ENCODE data around the gene STXBP6. TPM values are rescaled to one million over a fixed set of nuclear protein-coding genes. Genes with fewer than 3 reads are reported as not detected.

Gene STXBP6
- total RNA-seq, 1 experiment from 2014 or later: 6.4 TPM

DNA sequence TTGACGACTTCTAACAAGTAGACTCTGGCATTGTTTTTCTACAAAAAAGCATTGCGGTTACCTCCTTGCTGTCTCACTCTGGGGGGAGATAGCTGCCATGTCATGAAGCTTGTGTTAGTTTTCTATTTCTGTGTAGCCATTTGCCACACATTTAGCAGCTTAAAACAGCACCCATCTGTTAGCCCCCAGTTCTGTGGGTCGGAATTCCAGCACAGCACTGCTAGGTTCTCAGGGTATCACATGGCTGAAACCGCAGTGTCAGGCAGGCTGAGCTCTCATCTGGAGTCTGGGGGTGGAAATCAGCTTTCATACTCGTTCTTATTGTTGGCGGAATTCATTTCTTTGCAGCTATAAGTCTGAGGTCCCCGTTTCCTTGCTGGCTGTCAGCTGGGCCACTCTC is 19.9 kb upstream of the STXBP6 start:
- Histone ChIP-seq H3K4me3 (no peak overlapping the region), H3K27ac (no peak overlapping the region), H3K9me3 (replicated peaks) (no peaks in the 10 kb centered on the region), H3K27me3 (replicated peaks) (no peaks in the 10 kb centered on the region), H3K36me3 (no peaks in the 10 kb centered on the region), H3K4me1 (replicated peaks) (no peaks in the 10 kb centered on the region)
- no peak for DNase-seq (ENCODE audit: low read depth in 1 of 2, low spot score in 2 of 2)

GRCh38 chr14:25067600-25067999 is 17.7 kb upstream of the STXBP6 start:
- H3K27me3 ChIP-seq (replicated peaks): no peaks in the 10 kb centered on the region
- no peaks in the 10 kb centered on the region for H3K9me3 ChIP-seq (replicated peaks)

GRCh38 chr14:25062022-25062321 is 12.0 kb upstream of the STXBP6 start:
- no peak overlapping the region for H3K4me3 ChIP-seq
- H3K9me3 ChIP-seq (replicated peaks): no peaks in the 10 kb centered on the region
- DNase-seq (ENCODE audit: low read depth in 1 of 2, low spot score in 2 of 2): no peak
- H3K4me1 ChIP-seq (replicated peaks): no peaks in the 10 kb centered on the region
- H3K27ac ChIP-seq: no peak overlapping the region
- H3K27me3 ChIP-seq (replicated peaks): no peaks in the 10 kb centered on the region
- H3K36me3 ChIP-seq: no peaks in the 10 kb centered on the region

More at GRCh38 chr14:25067600-25067999, 17.7 kb upstream of the STXBP6 start:
- Histone ChIP-seq H3K4me1 (replicated peaks) (no peaks in the 10 kb centered on the region), H3K36me3 (no peaks in the 10 kb centered on the region), H3K4me3 (no peak overlapping the region), H3K27ac (no peak overlapping the region)
- DNase-seq (ENCODE audit: low read depth in 1 of 2, low spot score in 2 of 2): no peak

DNA sequence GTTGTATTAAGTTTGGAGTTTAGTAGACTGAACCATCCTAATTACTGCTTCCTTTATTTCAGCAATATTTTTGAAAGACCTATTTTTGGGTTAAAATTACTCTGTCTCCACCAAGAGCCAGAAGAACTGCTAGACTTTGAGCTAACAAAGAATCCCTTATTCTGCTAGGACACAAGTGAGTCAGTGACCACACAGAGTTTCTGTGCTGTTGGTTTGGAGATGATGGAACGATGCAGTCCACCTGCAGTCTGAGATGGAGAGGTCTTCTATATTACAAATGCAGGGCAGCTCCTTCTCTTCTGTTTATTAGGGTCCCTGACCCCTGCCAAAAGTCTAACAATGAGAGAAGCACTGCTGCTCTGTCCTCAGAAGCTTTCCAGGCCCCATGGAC is 6.7 kb upstream of the STXBP6 start:
- Histone ChIP-seq H3K27ac (no peak overlapping the region), H3K36me3 (no peaks in the 10 kb centered on the region)

GRCh38 chr14:25055992-25056687 is 6.2 kb upstream of the STXBP6 start:
- no peak for DNase-seq (ENCODE audit: low read depth in 1 of 2, low spot score in 2 of 2)
- Histone ChIP-seq H3K27ac (no peak overlapping the region), H3K4me1 (replicated peaks) (no peaks in the 10 kb centered on the region)

More for the DNA sequence above, 6.7 kb upstream of the STXBP6 start:
- no peaks in the 10 kb centered on the region for H3K9me3 ChIP-seq (replicated peaks)
- DNase-seq (ENCODE audit: low read depth in 1 of 2, low spot score in 2 of 2): no peak
- no peak overlapping the region for H3K4me3 ChIP-seq
- no peaks in the 10 kb centered on the region for H3K4me1 ChIP-seq (replicated peaks)
- H3K27me3 ChIP-seq (replicated peaks): peaks cover 20% of the 10 kb centered on the region

DNA sequence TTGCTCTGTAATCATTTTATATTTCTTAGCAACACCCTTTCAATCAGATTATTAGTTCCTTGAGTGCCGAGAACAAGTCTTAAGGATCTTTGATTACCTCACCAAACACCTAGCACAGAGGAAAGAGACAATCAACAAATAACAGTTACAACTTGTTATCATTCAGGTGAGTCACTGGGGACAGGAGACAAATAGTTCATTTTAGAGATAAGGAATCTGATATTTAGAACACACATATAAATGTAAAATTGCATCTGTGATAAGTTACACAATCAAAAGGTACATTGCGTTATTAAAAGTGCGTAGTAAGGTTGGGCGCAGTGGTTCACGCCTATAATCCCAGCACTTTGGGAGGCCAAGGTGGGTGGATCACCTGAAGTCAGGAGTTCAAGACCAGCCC is 5.1 kb upstream of the STXBP6 start:
- Histone ChIP-seq H3K27ac (no peak overlapping the region), H3K4me3 (no peak overlapping the region), H3K27me3 (replicated peaks) (peaks cover 37% of the 10 kb centered on the region), H3K36me3 (no peaks in the 10 kb centered on the region), H3K4me1 (replicated peaks) (peaks cover 2% of the 10 kb centered on the region), H3K9me3 (replicated peaks) (no peaks in the 10 kb centered on the region)
- no peak for DNase-seq (ENCODE audit: low read depth in 1 of 2, low spot score in 2 of 2)

More at GRCh38 chr14:25055992-25056687, 6.2 kb upstream of the STXBP6 start:
- H3K36me3 ChIP-seq: no peaks in the 10 kb centered on the region
- peaks cover 25% of the 10 kb centered on the region for H3K27me3 ChIP-seq (replicated peaks)
- H3K9me3 ChIP-seq (replicated peaks): no peaks in the 10 kb centered on the region
- no peak overlapping the region for H3K4me3 ChIP-seq

DNA sequence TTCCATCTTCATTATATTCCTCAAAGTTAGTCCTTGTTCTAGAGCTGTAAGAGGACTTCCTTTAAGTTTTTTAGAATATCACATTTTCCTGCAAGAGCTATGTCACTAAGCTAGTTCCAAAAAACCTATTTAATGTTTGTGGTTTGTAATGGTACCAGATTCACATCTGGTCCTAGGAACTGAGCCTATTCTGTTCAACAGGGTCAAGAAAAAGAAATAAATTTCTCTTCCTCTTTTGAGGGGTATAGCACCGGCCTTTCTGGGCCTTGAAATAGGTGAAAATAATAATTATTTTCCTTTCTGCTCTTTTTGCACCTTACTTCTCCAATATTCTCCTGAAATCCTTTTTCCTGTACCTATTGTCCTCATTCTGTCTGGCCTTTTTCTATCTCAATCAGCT is 3.6 kb upstream of the STXBP6 start:
- Histone ChIP-seq H3K36me3 (no peaks in the 10 kb centered on the region), H3K27ac (no peak overlapping the region), H3K27me3 (replicated peaks) (peaks cover 51% of the 10 kb centered on the region), H3K4me1 (replicated peaks) (peaks cover 10% of the 10 kb centered on the region), H3K4me3 (no peak overlapping the region), H3K9me3 (replicated peaks) (no peaks in the 10 kb centered on the region; the same call in 1 of the 2 replicates)
- DNase-seq (ENCODE audit: low read depth in 1 of 2, low spot score in 2 of 2): no peak

DNA sequence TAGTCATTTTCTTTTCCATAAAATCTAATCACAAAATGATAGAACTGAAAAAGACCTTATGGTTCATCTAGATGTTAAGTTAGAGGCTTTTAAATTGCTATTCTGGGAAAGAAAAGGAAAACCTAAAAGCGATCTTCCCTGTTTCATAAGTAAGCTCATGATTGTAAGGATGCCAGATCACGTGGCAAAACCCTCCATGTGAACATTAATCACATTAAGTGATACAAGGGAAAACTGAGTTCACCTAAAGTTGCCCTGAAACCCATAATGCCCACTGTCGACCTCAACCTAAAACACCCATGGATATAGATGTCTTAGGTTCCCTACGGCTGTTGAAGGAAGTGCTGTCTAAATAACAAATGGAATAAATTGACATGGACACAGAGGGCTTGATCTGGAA is 3.0 kb upstream of the STXBP6 start:
- Histone ChIP-seq H3K36me3 (no peaks in the 10 kb centered on the region), H3K4me3 (no peak overlapping the region), H3K4me1 (replicated peaks) (peaks cover 10% of the 10 kb centered on the region), H3K9me3 (replicated peaks) (no peaks in the 10 kb centered on the region; the same call in 1 of the 2 replicates), H3K27me3 (replicated peaks) (peaks cover 57% of the 10 kb centered on the region), H3K27ac (no peak overlapping the region)
- DNase-seq (ENCODE audit: low read depth in 1 of 2, low spot score in 2 of 2): no peak

DNA sequence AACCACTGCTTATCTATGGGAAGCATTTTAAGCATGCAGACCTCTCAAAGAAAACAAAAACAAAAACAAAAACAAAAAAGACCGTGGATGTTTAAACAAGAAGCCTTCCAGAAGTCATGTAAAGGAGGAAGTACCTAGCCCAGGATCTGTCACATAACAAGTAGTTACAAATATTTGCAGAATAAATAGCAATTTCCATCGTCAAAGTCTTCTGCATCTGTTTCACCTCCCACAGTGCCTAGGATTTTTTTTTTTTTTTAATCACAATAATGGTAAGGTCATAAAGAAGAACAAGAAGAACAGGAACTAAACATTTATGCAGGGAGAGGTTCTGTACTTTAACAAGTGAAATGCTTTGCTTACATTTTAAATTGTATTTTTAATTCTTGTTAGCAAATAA is 2.4 kb upstream of the STXBP6 start:
- Histone ChIP-seq H3K36me3 (no peaks in the 10 kb centered on the region), H3K27me3 (replicated peaks) (peaks cover 59% of the 10 kb centered on the region), H3K4me3 (no peak overlapping the region), H3K27ac (no peak overlapping the region), H3K9me3 (replicated peaks) (no peaks in the 10 kb centered on the region; the same call in 1 of the 2 replicates), H3K4me1 (replicated peaks) (peaks cover 10% of the 10 kb centered on the region)
- DNase-seq (ENCODE audit: low read depth in 1 of 2, low spot score in 2 of 2): no peak

- no peaks in the 10 kb centered on the region for H3K36me3 ChIP-seq
- peak overlapping the region; percentile 33 for H3K4me3 ChIP-seq
- peaks cover 64% of the 10 kb centered on the region for H3K27me3 ChIP-seq (replicated peaks)
- H3K9me3 ChIP-seq (replicated peaks): no peaks in the 10 kb centered on the region; the same call in 1 of the 2 replicates
- no peak for DNase-seq (ENCODE audit: low read depth in 1 of 2, low spot score in 2 of 2)
- H3K27ac ChIP-seq: no peak overlapping the region
- H3K4me1 ChIP-seq (replicated peaks): peaks cover 10% of the 10 kb centered on the region
These were observed 563 bp upstream of the STXBP6 start for GRCh38 chr14:25050269-25051150.

DNA sequence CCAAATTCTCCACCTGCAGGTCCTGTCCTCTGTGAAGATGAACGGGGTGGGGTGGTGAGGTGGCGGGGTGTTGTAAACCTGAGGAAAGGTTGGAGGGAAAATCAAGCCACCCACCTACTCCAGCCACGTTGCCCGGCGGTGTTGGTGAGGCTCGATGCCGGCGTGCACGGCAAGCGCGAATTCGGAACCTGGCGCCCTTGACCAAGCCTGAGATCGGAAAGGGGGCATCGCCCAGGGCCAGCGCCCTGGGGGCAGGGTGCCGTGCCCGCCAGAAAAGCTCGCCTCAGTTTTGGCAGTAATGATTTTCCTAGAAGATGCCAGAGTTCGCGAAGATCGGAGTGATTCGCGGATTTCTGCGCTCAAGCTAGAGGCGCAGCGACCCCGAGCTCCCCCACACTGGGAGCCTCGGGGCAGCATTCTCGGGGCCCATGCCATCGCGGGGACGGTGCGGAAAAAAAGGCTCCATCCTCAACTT is 817 bp downstream of the STXBP6 start:
- H3K27ac ChIP-seq: no peak overlapping the region
- no peaks in the 10 kb centered on the region for H3K36me3 ChIP-seq
- no peak for DNase-seq (ENCODE audit: low read depth in 1 of 2, low spot score in 2 of 2)

GRCh38 chr14:25048170-25049016 is 1.6 kb downstream of the STXBP6 start:
- DNase-seq (ENCODE audit: low read depth in 1 of 2, low spot score in 2 of 2): no peak
- H3K4me3 ChIP-seq: no peak overlapping the region
- H3K9me3 ChIP-seq (replicated peaks): no peaks in the 10 kb centered on the region; the same call in 1 of the 2 replicates
- H3K27ac ChIP-seq: no peak overlapping the region
- H3K27me3 ChIP-seq (replicated peaks): peaks cover 61% of the 10 kb centered on the region
- peaks cover 10% of the 10 kb centered on the region for H3K4me1 ChIP-seq (replicated peaks)
- no peaks in the 10 kb centered on the region for H3K36me3 ChIP-seq

More for the DNA sequence above, 817 bp downstream of the STXBP6 start:
- peaks cover 10% of the 10 kb centered on the region for H3K4me1 ChIP-seq (replicated peaks)
- no peaks in the 10 kb centered on the region; the same call in 1 of the 2 replicates for H3K9me3 ChIP-seq (replicated peaks)
- H3K27me3 ChIP-seq (replicated peaks): peaks cover 64% of the 10 kb centered on the region
- no peak overlapping the region for H3K4me3 ChIP-seq

- Histone ChIP-seq H3K4me1 (replicated peaks) (peaks cover 10% of the 10 kb centered on the region), H3K9me3 (replicated peaks) (no peaks in the 10 kb centered on the region; the same call in 1 of the 2 replicates), H3K36me3 (no peaks in the 10 kb centered on the region), H3K4me3 (no peak overlapping the region), H3K27me3 (replicated peaks) (peaks cover 42% of the 10 kb centered on the region), H3K27ac (no peak overlapping the region)
- DNase-seq (ENCODE audit: low read depth in 1 of 2, low spot score in 2 of 2): no peak
These were observed 3.5 kb downstream of the STXBP6 start for GRCh38 chr14:25046301-25046943.
